Gastroesophageal sphincter (tissue), 4 donors: Measurements from ENCODE around the gene SCUBE3. TPM values are rescaled to one million over a fixed set of nuclear protein-coding genes. Genes with fewer than 3 reads are reported as not detected.

Experiments
- ATAC-seq: fragments of 150-250 bp; one replicate; pipeline ENCODE4 v1.9.1; 2016; ENCODE audit warnings: mild to moderate bottlenecking, moderate library complexity
- H3K27ac ChIP-seq, 4 donors: fragments of 200-600 bp; sonication (generic) in 3 of 4; 1 replicate in 3 of 4; 2 replicates in 1 of 4; pipeline ENCODE4 v1.5.1; 2016 to 2019
- H3K27me3 ChIP-seq: fragments of 200-600 bp; sonication (generic); one replicate; pipeline ENCODE4 v1.5.1; 2019
- H3K36me3 ChIP-seq, 2 donors: fragments of 200-600 bp; sonication (generic); one replicate each; pipeline ENCODE4 v1.5.1; 2019; ENCODE audit warnings: control low read depth in 1 of 2
- H3K4me1 ChIP-seq, 3 donors: fragments of 200-600 bp; sonication (generic); 1 replicate in 2 of 3; 2 replicates in 1 of 3; pipeline ENCODE4 v1.5.1; 2016 to 2019; ENCODE audit warnings: control low read depth in 2 of 3
- H3K4me3 ChIP-seq, 2 donors: fragments of 200-600 bp; sonication (generic); one replicate each; pipeline ENCODE4 v1.5.1; 2019; ENCODE audit warnings: mild to moderate bottlenecking in 1 of 2, moderate library complexity in 1 of 2
- H3K9me3 ChIP-seq, 3 donors: fragments of 200-600 bp; sonication (generic); one replicate each; pipeline ENCODE4 v1.5.1; 2017 to 2019; ENCODE audit warnings: control low read depth in 2 of 3
- EP300 ChIP-seq: sonication (generic); formaldehyde crosslinking; IDR thresholded peaks from one replicate; pipeline ENCODE4 v1.6.1; 2017; ENCODE audit warnings: antibody characterized with exemption, mild to moderate bottlenecking
- POLR2A ChIP-seq, 2 donors: fragments of 450-650 bp; IDR thresholded peaks; one replicate each; pipeline ENCODE4 v1.6.1; 2017; ENCODE audit warnings: antibody characterized with exemption in 2 of 2, mild to moderate bottlenecking in 2 of 2, moderate library complexity in 1 of 2
- POLR2AphosphoS5 ChIP-seq: sonication (generic); formaldehyde crosslinking; IDR thresholded peaks from one replicate; pipeline ENCODE4 v1.6.1; 2017; ENCODE audit warnings: antibody characterized with exemption
- WGBS, 2 donors: methylation state at CpG; one replicate each; pipeline ENCODE4 v1.1.5; 2018; ENCODE audit warnings: low coverage in 1 of 2; 5-methylcytosine and 5-hydroxymethylcytosine counted together
- total RNA-seq, 4 donors: library from RNA; depleted of rRNA; stranded (reverse); fragments of >200 nt; gene quantifications; one replicate each; pipeline ENCODE4 v1.1.0, GENCODE V29; 2016
- TF ChIP-seq, protein P1 (sequence below), 4 experiments: fragments of 200-600 bp in 2 of 4; fragments of 450-650 bp in 2 of 4; sonication (generic) in 1 of 4; IDR thresholded peaks; one replicate each; pipeline ENCODE4 v1.5.1; 2017 to 2019; ENCODE audit warnings: antibody characterized with exemption in 4 of 4, mild to moderate bottlenecking in 2 of 4, moderate library complexity in 2 of 4

The SCUBE3 gene
- total RNA-seq, 4 donors from 2014 or later: 1.4 to 7.2 (median 3.0) TPM

DNA sequence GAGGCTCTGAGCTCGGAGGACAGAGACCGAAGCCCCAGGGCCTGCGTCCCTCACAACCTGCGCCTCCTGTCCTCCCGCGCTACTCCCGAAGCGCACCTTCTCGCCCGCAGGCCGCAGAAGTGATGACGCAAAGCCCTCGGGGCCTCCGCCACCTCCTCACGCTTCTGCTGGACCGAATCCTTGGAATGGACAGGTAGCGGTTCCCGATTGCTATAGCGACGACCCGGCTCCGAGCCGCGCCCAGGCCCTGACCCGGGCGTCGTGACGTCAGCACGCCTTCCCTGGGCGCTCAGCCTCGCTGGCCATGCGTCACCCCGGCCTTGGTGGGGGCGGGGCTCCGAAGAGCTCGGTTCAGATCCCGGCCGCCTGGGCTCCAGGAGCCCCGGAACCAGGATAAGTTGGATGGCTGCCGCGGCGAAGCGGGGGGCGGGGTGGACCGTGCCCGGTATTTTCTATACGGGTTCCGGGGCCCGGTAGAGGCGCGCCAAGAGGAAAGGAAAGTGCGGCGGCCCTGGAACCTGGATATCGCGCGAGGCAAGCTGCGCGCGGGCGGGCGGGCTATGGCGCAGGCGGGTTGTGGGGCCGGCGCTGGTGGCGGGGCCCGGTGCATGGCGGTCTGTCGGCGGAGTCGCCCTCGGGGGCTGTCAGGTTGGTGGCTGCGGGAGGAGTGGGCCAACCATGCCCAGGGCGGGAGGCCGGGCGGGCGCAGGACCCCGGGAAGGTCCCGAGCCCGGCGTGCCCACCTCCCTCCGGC, 45.6 kb downstream of the SCUBE3 start, which contains the start of gene ZNF76:
TSS of gene ZNF76 (plus strand) at position 542 of the 754 bp plus-strand sequence. CDS start 21,417 bp downstream, outside the sequence.
- peak; percentile 80 for TF ChIP-seq POLR2AphosphoS5
- TF ChIP-seq POLR2A (IDR thresholded peaks at IDR 0.05): peak; percentile 56 to 75
- TF ChIP-seq, protein P1, sequence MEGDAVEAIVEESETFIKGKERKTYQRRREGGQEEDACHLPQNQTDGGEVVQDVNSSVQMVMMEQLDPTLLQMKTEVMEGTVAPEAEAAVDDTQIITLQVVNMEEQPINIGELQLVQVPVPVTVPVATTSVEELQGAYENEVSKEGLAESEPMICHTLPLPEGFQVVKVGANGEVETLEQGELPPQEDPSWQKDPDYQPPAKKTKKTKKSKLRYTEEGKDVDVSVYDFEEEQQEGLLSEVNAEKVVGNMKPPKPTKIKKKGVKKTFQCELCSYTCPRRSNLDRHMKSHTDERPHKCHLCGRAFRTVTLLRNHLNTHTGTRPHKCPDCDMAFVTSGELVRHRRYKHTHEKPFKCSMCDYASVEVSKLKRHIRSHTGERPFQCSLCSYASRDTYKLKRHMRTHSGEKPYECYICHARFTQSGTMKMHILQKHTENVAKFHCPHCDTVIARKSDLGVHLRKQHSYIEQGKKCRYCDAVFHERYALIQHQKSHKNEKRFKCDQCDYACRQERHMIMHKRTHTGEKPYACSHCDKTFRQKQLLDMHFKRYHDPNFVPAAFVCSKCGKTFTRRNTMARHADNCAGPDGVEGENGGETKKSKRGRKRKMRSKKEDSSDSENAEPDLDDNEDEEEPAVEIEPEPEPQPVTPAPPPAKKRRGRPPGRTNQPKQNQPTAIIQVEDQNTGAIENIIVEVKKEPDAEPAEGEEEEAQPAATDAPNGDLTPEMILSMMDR (IDR thresholded peaks at IDR 0.05): peak in 2 of 4 experiments; percentile 52 to 71
- peak; percentile 18 for TF ChIP-seq EP300
- peak within 1 kb of the TSS; percentile 93 to 100 (median 98) for H3K27ac ChIP-seq
- peaks cover 0 to 84% (median 5%) of the 10 kb centered on the region in 3 donors for H3K4me1 ChIP-seq
- ATAC-seq: peak; percentile 96
- H3K4me3 ChIP-seq: peak within 1 kb of the TSS; percentile 86 to 88
- H3K9me3 ChIP-seq: no peaks in the 10 kb centered on the region
- H3K27me3 ChIP-seq: no peaks in the 10 kb centered on the region
- WGBS, 2 donors: 0% methylated on average over 3 to 5 of the region's 82 CpGs
- H3K36me3 ChIP-seq: no peaks in the 10 kb centered on the region

DNA sequence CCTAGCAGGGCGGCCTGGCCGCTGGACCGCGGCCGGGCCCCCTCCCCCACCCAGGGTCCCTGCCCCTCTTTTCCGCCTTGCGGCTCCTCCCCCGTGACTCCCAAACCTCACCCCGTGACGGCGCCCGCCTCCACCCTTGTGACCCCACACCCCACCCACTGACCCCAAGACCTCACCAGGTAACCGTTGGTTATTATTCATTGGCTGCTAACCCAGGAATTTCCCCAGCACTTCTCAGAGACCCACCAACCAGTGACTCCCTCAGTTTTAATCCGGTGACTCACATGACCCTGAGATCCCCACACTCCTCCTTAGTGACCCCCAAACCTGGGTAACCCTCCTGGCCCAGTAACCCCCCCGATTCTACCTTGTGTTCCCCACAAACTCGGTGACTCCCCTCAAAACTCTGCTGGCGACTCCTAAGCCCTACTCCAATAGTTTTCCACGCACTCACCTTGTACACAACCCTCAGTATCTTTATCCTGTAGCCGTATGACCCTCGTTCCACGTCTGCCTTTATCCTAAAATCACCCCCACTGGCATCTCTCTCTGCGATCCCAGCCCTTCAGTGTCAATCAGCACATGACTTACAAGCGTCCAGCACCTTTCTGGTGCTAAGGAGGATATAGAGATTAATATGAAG, 46.3 kb downstream of the SCUBE3 start:
- WGBS, 2 donors: 3 to 7% methylated on average over 11 to 12 of the region's 23 CpGs
- Histone ChIP-seq H3K9me3 (no peaks in the 10 kb centered on the region), H3K27me3 (no peaks in the 10 kb centered on the region), H3K27ac (peak overlapping the region; percentile 93 to 100 (median 98)), H3K4me1 (peaks cover 0 to 84% (median 5%) of the 10 kb centered on the region in 3 donors), H3K4me3 (peak overlapping the region; percentile 86 to 88), H3K36me3 (no peaks in the 10 kb centered on the region)
- peak; percentile 59 for ATAC-seq
- TF ChIP-seq POLR2AphosphoS5 (no peak), POLR2A (IDR thresholded peaks at IDR 0.05) (no peak), EP300 (no peak)
- TF ChIP-seq, protein P1 (IDR thresholded peaks at IDR 0.05): no peak

DNA sequence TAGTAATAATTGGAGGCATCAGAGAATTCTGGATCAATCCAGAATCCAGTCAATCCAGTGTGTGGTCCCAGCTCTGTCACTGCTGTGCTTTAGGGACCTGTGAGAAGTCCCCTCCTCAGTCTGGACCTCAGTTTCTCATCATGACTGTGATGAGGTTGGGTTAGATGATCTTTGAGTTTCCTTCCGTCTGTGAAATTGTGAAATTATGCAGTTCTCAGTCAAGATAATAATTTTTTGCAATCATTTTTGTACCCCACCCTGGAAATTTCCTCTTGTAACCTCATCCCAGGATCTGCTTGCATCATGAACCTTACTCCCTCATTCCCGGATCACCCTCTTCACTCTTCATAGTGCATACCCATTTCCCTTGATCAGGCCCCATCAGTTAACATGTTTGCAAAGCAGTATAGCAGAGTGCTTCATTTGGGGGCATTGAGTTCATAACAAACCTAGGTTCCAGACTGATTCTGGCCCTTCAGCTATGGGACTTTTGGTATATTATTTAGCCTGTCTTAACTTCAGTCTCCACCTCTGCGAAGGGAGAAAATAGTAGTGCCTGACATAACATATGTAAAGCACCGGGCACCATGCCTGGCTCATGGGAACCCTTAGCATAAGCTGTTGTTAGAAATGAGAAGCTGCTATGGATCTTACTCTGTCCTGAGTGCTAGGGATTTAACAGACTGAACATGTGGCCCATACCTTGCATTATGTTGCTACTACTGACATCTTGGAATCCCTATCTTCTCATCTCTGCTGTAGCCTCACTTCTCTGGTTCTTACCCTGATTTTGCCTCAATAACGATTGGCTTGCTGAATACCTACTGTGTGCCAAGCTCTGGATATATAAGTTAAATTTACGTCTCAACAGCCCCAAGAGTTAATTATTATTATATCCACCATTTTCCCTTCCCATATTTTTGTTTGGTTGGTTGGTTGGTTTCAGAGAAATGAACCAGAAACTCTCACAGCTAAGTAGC, 47.1 kb downstream of the SCUBE3 start:
- peak overlapping the region; percentile 86 to 88 for H3K4me3 ChIP-seq
- WGBS, 2 donors: 59 to 85% methylated on average over 6 of the region's 6 CpGs
- H3K4me1 ChIP-seq: peaks cover 0 to 80% (median 5%) of the 10 kb centered on the region in 3 donors
- ATAC-seq: peak; percentile 3
- no peaks in the 10 kb centered on the region for H3K9me3 ChIP-seq
- H3K36me3 ChIP-seq: no peaks in the 10 kb centered on the region
- H3K27ac ChIP-seq: peak overlapping the region; percentile 93 to 100 (median 98)
- no peaks in the 10 kb centered on the region for H3K27me3 ChIP-seq
- TF ChIP-seq POLR2A (IDR thresholded peaks at IDR 0.05): no peak
- TF ChIP-seq, protein P1 (IDR thresholded peaks at IDR 0.05): no peak

DNA sequence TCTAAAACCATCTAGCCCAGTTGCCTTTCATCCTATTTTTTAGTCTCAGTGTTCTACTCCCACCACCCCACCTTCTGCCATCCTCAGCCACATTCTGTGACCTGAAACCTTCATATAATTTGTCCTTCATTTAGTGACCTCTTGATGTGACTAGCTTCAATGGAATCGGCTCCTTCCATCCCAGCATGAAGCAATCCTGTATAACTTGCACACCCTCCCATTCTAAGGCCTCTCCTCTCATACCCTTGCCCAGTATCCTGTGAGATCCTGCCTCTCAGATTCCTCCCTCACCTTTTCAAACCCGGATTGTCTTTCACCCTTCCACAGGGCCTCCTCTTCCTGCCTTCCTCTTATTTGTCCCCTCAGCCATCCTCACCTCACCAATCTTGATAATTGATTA, 48.8 kb downstream of the SCUBE3 start:
- 69 to 73% methylated on average over 2 of the region's 2 CpGs for WGBS, 2 donors
- Histone ChIP-seq H3K27me3 (no peaks in the 10 kb centered on the region), H3K27ac (peak overlapping the region in 2 of 4 donors; percentile 19 to 24), H3K9me3 (no peaks in the 10 kb centered on the region), H3K36me3 (no peaks in the 10 kb centered on the region), H3K4me3 (no peak overlapping the region), H3K4me1 (peaks cover 0 to 70% (median 5%) of the 10 kb centered on the region in 3 donors)
- no peak for ATAC-seq
- TF ChIP-seq POLR2A (IDR thresholded peaks at IDR 0.05) (no peak), POLR2AphosphoS5 (no peak), EP300 (no peak)
- TF ChIP-seq, protein P1 (IDR thresholded peaks at IDR 0.05): no peak
